ENCODE measurements around the gene XYLT1.

Gene XYLT1

DNA sequence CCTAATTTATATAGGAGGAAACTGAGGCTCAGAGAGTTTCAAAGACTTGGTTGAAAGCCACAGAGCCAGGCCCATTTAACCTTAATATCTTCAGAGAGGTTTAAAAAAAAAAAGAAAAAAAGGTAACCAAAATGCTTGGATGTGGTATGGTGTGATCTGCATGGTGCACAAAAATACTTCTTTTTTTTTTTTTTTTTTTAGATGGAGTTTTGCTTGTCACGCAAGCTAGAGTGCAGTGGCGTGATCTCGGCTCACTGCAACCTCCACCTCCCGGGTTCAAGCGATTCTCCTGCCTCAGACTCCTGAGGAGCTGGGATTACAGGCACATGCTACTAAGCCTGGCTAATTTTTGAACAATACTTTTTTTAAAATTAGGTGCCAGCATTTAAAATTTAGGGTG lies 101.8 kb downstream of the XYLT1 start:
- Histone ChIP-seq H4K20me1 (ENCODE audit: insufficient read depth) (no peaks in the 10 kb centered on the region), H3K4me3 (IDR thresholded peaks at IDR 0.05; ENCODE audit: insufficient read depth, low read depth, low read length) (no peak overlapping the region), H3K4me2 (no peak overlapping the region), H3K36me3 (ENCODE audit: insufficient read depth) (no peaks in the 10 kb centered on the region), H3K27ac (no peak overlapping the region), H3K79me2 (ENCODE audit: insufficient read depth, low read depth) (no peaks in the 10 kb centered on the region), H3K9ac (no peak overlapping the region), H3K4me1 (ENCODE audit: low read depth, poor library complexity, severe bottlenecking) (no peaks in the 10 kb centered on the region), H3K27me3 (ENCODE audit: insufficient read depth, low read depth) (no peaks in the 10 kb centered on the region), H2AFZ (ENCODE audit: low read depth) (no peak overlapping the region)
- TF ChIP-seq, protein P1, sequence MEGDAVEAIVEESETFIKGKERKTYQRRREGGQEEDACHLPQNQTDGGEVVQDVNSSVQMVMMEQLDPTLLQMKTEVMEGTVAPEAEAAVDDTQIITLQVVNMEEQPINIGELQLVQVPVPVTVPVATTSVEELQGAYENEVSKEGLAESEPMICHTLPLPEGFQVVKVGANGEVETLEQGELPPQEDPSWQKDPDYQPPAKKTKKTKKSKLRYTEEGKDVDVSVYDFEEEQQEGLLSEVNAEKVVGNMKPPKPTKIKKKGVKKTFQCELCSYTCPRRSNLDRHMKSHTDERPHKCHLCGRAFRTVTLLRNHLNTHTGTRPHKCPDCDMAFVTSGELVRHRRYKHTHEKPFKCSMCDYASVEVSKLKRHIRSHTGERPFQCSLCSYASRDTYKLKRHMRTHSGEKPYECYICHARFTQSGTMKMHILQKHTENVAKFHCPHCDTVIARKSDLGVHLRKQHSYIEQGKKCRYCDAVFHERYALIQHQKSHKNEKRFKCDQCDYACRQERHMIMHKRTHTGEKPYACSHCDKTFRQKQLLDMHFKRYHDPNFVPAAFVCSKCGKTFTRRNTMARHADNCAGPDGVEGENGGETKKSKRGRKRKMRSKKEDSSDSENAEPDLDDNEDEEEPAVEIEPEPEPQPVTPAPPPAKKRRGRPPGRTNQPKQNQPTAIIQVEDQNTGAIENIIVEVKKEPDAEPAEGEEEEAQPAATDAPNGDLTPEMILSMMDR (conservative IDR thresholded peaks at IDR 0.05; ENCODE audit: low read depth, low read length) = no peak

DNA sequence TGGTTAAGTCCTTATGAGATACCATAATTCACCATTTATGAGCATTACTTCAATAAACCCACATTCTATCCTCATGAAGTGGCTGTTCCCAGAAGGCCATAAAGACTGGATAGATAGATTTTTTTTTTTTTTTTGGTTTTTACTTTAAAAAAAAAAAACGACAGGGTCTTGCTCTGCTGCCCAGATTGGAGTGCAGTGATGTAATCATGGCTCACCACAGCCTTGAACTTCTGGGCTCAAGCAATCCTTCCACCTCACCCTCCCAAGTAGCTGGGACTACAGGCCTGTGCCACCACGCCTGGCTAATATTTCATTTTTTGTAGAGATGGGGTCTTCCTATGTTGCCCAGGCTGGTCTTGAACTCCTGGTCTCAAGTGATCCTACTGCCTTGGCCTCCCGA lies 102.3 kb downstream of the XYLT1 start:
- Histone ChIP-seq H3K79me2 (ENCODE audit: insufficient read depth, low read depth) (no peaks in the 10 kb centered on the region), H3K4me2 (no peak overlapping the region), H4K20me1 (ENCODE audit: insufficient read depth) (no peaks in the 10 kb centered on the region), H3K27me3 (ENCODE audit: insufficient read depth, low read depth) (no peaks in the 10 kb centered on the region), H2AFZ (ENCODE audit: low read depth) (no peak overlapping the region), H3K9ac (no peak overlapping the region), H3K27ac (no peak overlapping the region), H3K4me1 (ENCODE audit: low read depth, poor library complexity, severe bottlenecking) (no peaks in the 10 kb centered on the region), H3K4me3 (IDR thresholded peaks at IDR 0.05; ENCODE audit: insufficient read depth, low read depth, low read length) (no peak overlapping the region), H3K36me3 (ENCODE audit: insufficient read depth) (no peaks in the 10 kb centered on the region)
- TF ChIP-seq, protein P1 (conservative IDR thresholded peaks at IDR 0.05; ENCODE audit: low read depth, low read length) = no peak

DNA sequence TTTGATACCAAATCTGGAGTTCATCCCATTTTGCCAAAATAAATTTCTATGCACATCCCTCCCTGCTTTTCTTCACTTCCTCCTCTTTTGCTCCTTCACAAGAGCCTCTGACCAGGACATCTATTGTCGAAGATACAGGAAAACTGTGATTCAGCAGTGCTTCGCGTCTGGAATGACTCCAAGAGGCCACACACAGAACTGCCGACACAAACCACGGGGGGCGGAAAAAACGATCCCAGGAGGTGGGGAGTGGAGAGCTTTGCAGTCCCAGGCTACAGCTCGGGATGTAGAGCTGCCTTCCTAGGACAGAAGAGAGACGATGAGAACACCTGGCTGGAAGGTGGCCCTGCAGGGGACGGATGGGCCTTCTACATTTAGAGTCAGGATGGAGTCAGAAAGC lies 102.8 kb downstream of the XYLT1 start:
- no peak overlapping the region for H3K27ac ChIP-seq
- no peaks in the 10 kb centered on the region for H4K20me1 ChIP-seq (ENCODE audit: insufficient read depth)
- no peak overlapping the region for H2AFZ ChIP-seq (ENCODE audit: low read depth)
- H3K79me2 ChIP-seq (ENCODE audit: insufficient read depth, low read depth) = no peaks in the 10 kb centered on the region
- H3K27me3 ChIP-seq (ENCODE audit: insufficient read depth, low read depth) = no peaks in the 10 kb centered on the region
- TF ChIP-seq, protein P1 (conservative IDR thresholded peaks at IDR 0.05; ENCODE audit: low read depth, low read length) = no peak
- no peak overlapping the region for H3K4me2 ChIP-seq
- H3K4me1 ChIP-seq (ENCODE audit: low read depth, poor library complexity, severe bottlenecking) = no peaks in the 10 kb centered on the region
- no peak overlapping the region for H3K4me3 ChIP-seq (IDR thresholded peaks at IDR 0.05; ENCODE audit: insufficient read depth, low read depth, low read length)
- no peaks in the 10 kb centered on the region for H3K36me3 ChIP-seq (ENCODE audit: insufficient read depth)
- H3K9ac ChIP-seq = no peak overlapping the region

DNA sequence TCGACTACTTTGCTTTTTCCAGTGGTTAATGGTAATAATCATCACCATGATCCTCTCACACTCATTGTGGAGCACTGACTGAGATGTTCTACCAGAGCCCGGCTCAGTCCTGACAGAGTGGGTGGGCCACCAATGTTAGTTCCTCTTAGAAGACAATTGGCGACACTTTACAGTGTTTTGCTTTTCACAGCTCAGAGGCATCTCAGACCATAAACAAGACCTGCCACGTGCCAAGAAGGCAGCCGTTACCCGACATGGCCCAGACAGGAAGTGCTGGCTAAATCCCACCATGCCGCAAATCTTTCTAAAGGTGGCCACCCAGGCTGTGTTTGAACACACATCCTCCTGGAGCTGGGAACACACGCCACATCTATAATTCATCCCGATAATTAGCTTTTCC lies 103.7 kb downstream of the XYLT1 start:
- no peak overlapping the region for H3K4me3 ChIP-seq (IDR thresholded peaks at IDR 0.05; ENCODE audit: insufficient read depth, low read depth, low read length)
- H3K36me3 ChIP-seq (ENCODE audit: insufficient read depth) = no peaks in the 10 kb centered on the region
- H3K4me1 ChIP-seq (ENCODE audit: low read depth, poor library complexity, severe bottlenecking) = no peaks in the 10 kb centered on the region
- H2AFZ ChIP-seq (ENCODE audit: low read depth) = no peak overlapping the region
- H3K27me3 ChIP-seq (ENCODE audit: insufficient read depth, low read depth) = no peaks in the 10 kb centered on the region
- H3K27ac ChIP-seq = no peak overlapping the region
- no peak overlapping the region for H3K4me2 ChIP-seq
- TF ChIP-seq, protein P1 (conservative IDR thresholded peaks at IDR 0.05; ENCODE audit: low read depth, low read length) = no peak
- H3K9ac ChIP-seq = no peak overlapping the region
- H4K20me1 ChIP-seq (ENCODE audit: insufficient read depth) = no peaks in the 10 kb centered on the region
- no peaks in the 10 kb centered on the region for H3K79me2 ChIP-seq (ENCODE audit: insufficient read depth, low read depth)
